PC-3 (cell line): ENCODE measurements around the gene LTN1. TPM values are rescaled to one million over a fixed set of nuclear protein-coding genes. Genes with fewer than 3 reads are reported as not detected.

Experiments used
- ATAC-seq: fragments of 200-7000 bp; cut with Tn5 transposase; 2 replicates; pipeline ENCODE4 v1.9.1; 2020; ENCODE audit warnings: mild to moderate bottlenecking, moderate library complexity
- BruUV-seq: library from RNA; stranded (reverse); fragments of 400-500 nt; replicated peaks from 2 replicates; lab custom pipeline; 2021; lab: Mats Ljungman, UMichigan
- CTCF ChIA-PET: fragments of 300-600 bp; sonication (Branson Sonifier 250); formaldehyde crosslinking; loops from one replicate; lab custom pipeline; 2022; ENCODE audit warnings: antibody characterized with exemption; lab: Charles Lee
- POLR2A ChIA-PET: fragments of 300-600 bp; sonication (Branson Sonifier 250); formaldehyde crosslinking; loops from one replicate; lab custom pipeline; 2022; ENCODE audit warnings: antibody characterized with exemption; ENCODE audit not compliant: unreplicated experiment; lab: Charles Lee
- DNase-seq: peaks from one replicate; pipeline ENCODE4 v3.0.0-alpha.2; 2015
- H2AFZ ChIP-seq: fragments of 300-600 bp; sonication (generic); 2 replicates; pipeline ENCODE4 v1.6.0; 2016; ENCODE audit warnings: antibody characterized with exemption, low read length
- H3F3A ChIP-seq: fragments of 300-600 bp; sonication (generic); one replicate; pipeline ENCODE4 v1.6.0; 2017; ENCODE audit warnings: antibody characterized with exemption, low read length, control low read depth, mild to moderate bottlenecking; ENCODE audit not compliant: unreplicated experiment
- H3K27ac ChIP-seq: fragments of 300-600 bp; sonication (generic); 2 replicates; pipeline ENCODE4 v1.5.1; 2016; ENCODE audit warnings: mild to moderate bottlenecking, low read length
- H3K27me3 ChIP-seq: fragments of 300-600 bp; sonication (generic); 2 replicates; pipeline ENCODE4 v1.6.1; 2016; ENCODE audit warnings: low read length, mixed read lengths
- H3K36me3 ChIP-seq: fragments of 300-600 bp; sonication (generic); 2 replicates; pipeline ENCODE4 v1.6.1; 2016; ENCODE audit warnings: low read depth, mixed run types, low read length, mixed read lengths
- H3K4me1 ChIP-seq: fragments of 300-600 bp; sonication (generic); 2 replicates; pipeline ENCODE4 v1.5.1; 2016; ENCODE audit warnings: low read length; ENCODE audit not compliant: insufficient read depth
- H3K4me2 ChIP-seq: fragments of 300-600 bp; sonication (generic); 2 replicates; pipeline ENCODE4 v1.6.0; 2016; ENCODE audit warnings: low read length
- H3K4me3 ChIP-seq: fragments of 300-600 bp; sonication (generic); 2 replicates; pipeline ENCODE4 v1.5.1; 2016; ENCODE audit warnings: mild to moderate bottlenecking, low read length, mixed read lengths
- H3K79me2 ChIP-seq: fragments of 300-600 bp; sonication (generic); 2 replicates; pipeline ENCODE4 v1.6.1; 2017; ENCODE audit warnings: low read length, mixed read lengths
- H3K9ac ChIP-seq: fragments of 300-600 bp; sonication (generic); 2 replicates; pipeline ENCODE4 v1.6.0; 2016; ENCODE audit warnings: mild to moderate bottlenecking, low read length
- H3K9me2 ChIP-seq: fragments of 300-600 bp; sonication (generic); replicated peaks from 2 replicates; pipeline ENCODE4 v1.6.1; 2016; ENCODE audit warnings: mixed run types, low read length, mixed read lengths
- H3K9me3 ChIP-seq: fragments of 300-600 bp; sonication (generic); 2 replicates; pipeline ENCODE4 v1.6.1; 2016; ENCODE audit warnings: low read length, mixed read lengths
- H4K20me1 ChIP-seq: fragments of 300-600 bp; sonication (generic); 2 replicates; pipeline ENCODE4 v1.6.1; 2016; ENCODE audit warnings: low read length, mixed read lengths
- CTCF ChIP-seq: fragments of 300-600 bp; sonication (generic); conservative IDR thresholded peaks from 2 replicates; pipeline ENCODE4 v1.5.1; 2017; ENCODE audit warnings: antibody characterized with exemption, low read depth, mild to moderate bottlenecking, low read length
- EZH2 ChIP-seq: fragments of 300-600 bp; sonication (generic); IDR thresholded peaks from one replicate; pipeline ENCODE4 v1.6.1; 2017; ENCODE audit warnings: antibody characterized with exemption, mild to moderate bottlenecking, low read length; ENCODE audit not compliant: unreplicated experiment
- EZH2phosphoT487 ChIP-seq: fragments of 300-600 bp; sonication (generic); IDR thresholded peaks from 2 replicates; pipeline ENCODE4 v1.6.1; 2018; ENCODE audit warnings: mild to moderate bottlenecking, antibody characterized with exemption, low read length, borderline replicate concordance
- intact Hi-C: fragments of 100-400 bp; cut with micrococcal nuclease; formaldehyde crosslinking; loops from 2 replicates; pipeline ENCODE4 v1.9.0; 2023
- total RNA-seq: library from RNA; depleted of rRNA; stranded (reverse); fragments of >200 nt; gene quantifications from 2 replicates; pipeline ENCODE4 v1.2.3, GENCODE V29; 2014

Gene LTN1
- total RNA-seq, 1 experiment from 2014 or later, result 21.0 TPM

- H3K4me1 ChIP-seq, result peaks cover 11% of the 10 kb centered on the region; the same call in 1 of the 2 replicates
- intact Hi-C loops, result no loop called here
- H3K9me3 ChIP-seq, result no peaks in the 10 kb centered on the region
- no peak overlapping the region for H2AFZ ChIP-seq
- ATAC-seq (no peak), DNase-seq (no peak)
- H3F3A ChIP-seq, result no peaks in the 10 kb centered on the region
- POLR2A ChIA-PET, result interaction anchor here (0.7 kb wide), 1 partner anchor 16 kb away, joined by 5 read pairs; no protein-coding TSS in a partner anchor
- no TSS peak for BruUV-seq
- CTCF ChIA-PET, result no interaction called here
- H3K4me3 ChIP-seq, result no peak overlapping the region
- no peak for TF ChIP-seq EZH2
- TF ChIP-seq EZH2phosphoT487, result no peak
- TF ChIP-seq CTCF, result no peak
- no peak overlapping the region for H3K9ac ChIP-seq
- no peaks in the 10 kb centered on the region for H3K9me2 ChIP-seq
- no peaks in the 10 kb centered on the region for H4K20me1 ChIP-seq
- no peak overlapping the region for H3K27ac ChIP-seq
- no peaks in the 10 kb centered on the region for H3K79me2 ChIP-seq
- H3K4me2 ChIP-seq, result no peak overlapping the region
- H3K27me3 ChIP-seq, result no peaks in the 10 kb centered on the region
- peaks cover 41% of the 10 kb centered on the region for H3K36me3 ChIP-seq
These were observed 32.4 kb downstream of the LTN1 start for GRCh38 chr21:28960245-28960644.

- no peak overlapping the region for H3K27ac ChIP-seq
These were observed 33.1 kb downstream of the LTN1 start for GRCh38 chr21:28959367-28960099.

More at GRCh38 chr21:28959367-28960099, 33.1 kb downstream of the LTN1 start:
- ChIA-PET CTCF (no interaction called here), POLR2A (interaction anchor here (0.7 kb wide), 1 partner anchor 16 kb away, joined by 5 read pairs; no protein-coding TSS in a partner anchor)
- Histone ChIP-seq H3K4me1 (peaks cover 11% of the 10 kb centered on the region; the same call in 1 of the 2 replicates), H3K9me2 (no peaks in the 10 kb centered on the region), H3K79me2 (no peaks in the 10 kb centered on the region), H3K9me3 (no peaks in the 10 kb centered on the region), H3K4me3 (no peak overlapping the region), H3K9ac (no peak overlapping the region), H4K20me1 (no peaks in the 10 kb centered on the region), H2AFZ (no peak overlapping the region), H3F3A (no peaks in the 10 kb centered on the region), H3K4me2 (no peak overlapping the region), H3K36me3 (peaks cover 40% of the 10 kb centered on the region), H3K27me3 (no peaks in the 10 kb centered on the region)
- intact Hi-C loops, result no loop called here
- BruUV-seq, result no TSS peak
- DNase-seq (peak; percentile 40), ATAC-seq (peak; percentile 60)
- TF ChIP-seq EZH2, result no peak
- no peak for TF ChIP-seq CTCF
- TF ChIP-seq EZH2phosphoT487, result no peak
